ENCODE measurements around the gene MDN1. TPM values are rescaled to one million over a fixed set of nuclear protein-coding genes. Genes with fewer than 3 reads are reported as not detected.

Gene MDN1
- total and polyA plus RNA-seq, 2 experiments from 2014 or later, result 8.0 to 20.9 TPM

DNA sequence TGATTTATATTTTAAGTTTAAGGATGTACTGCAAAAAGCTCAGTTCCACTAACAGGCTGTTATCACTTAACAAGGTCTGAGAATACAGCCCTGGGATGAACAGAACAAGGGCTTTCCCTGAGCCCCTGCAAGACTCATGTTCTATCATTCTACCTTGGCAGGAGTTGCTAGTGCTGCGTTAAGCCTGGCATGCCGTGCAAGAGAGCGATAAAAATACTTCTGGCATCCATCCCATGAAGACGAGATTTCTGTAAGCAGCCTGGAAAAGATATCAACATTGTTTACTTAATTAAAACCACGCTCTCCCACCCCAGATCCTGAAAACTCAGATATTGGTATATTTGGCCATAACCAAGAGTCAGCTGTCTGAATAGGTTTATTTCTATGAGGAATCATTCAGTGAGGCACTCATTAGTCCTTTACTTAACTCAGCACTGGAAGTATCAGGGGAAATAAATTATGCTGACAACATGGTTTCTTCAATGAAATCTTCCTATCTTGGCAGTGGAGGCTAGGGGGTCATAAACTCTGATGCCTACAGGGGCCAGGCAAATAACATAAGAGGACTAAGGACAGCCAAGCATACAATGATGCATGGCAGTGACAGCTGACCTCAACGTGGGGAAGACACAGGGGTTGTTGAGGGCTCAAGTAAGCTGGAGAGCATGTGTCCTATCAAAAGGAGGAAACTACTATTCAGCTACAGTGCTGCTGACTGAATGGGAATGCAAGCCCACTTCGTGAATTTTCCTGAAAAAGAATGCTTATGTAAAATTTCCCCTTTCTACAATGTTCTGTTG lies 143.4 kb downstream of the MDN1 start:
- no peaks in the 10 kb centered on the region for H3K79me2 ChIP-seq
- no peak overlapping the region for H2AFZ ChIP-seq
- 59% methylated on average over 7 of the region's 7 CpGs for WGBS (ENCODE audit: low lambda C conversion rate, missing lambda C conversion rate)
- H3K9me3 ChIP-seq (ENCODE audit: low read depth), result no peaks in the 10 kb centered on the region
- peak overlapping the region; percentile 4 for H3K4me2 ChIP-seq
- no peak overlapping the region for H3K27ac ChIP-seq
- no peaks in the 10 kb centered on the region for H3K27me3 ChIP-seq
- peaks cover 3% of the 10 kb centered on the region for H3K36me3 ChIP-seq (replicated peaks; ENCODE audit: insufficient read depth, low read depth)
- no peak for TF ChIP-seq EZH2 (IDR thresholded peaks at IDR 0.05; ENCODE audit: borderline replicate concordance)
- TF ChIP-seq, protein P1, sequence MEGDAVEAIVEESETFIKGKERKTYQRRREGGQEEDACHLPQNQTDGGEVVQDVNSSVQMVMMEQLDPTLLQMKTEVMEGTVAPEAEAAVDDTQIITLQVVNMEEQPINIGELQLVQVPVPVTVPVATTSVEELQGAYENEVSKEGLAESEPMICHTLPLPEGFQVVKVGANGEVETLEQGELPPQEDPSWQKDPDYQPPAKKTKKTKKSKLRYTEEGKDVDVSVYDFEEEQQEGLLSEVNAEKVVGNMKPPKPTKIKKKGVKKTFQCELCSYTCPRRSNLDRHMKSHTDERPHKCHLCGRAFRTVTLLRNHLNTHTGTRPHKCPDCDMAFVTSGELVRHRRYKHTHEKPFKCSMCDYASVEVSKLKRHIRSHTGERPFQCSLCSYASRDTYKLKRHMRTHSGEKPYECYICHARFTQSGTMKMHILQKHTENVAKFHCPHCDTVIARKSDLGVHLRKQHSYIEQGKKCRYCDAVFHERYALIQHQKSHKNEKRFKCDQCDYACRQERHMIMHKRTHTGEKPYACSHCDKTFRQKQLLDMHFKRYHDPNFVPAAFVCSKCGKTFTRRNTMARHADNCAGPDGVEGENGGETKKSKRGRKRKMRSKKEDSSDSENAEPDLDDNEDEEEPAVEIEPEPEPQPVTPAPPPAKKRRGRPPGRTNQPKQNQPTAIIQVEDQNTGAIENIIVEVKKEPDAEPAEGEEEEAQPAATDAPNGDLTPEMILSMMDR (IDR thresholded peaks at IDR 0.05; ENCODE audit: poor library complexity), result no peak
- TF ChIP-seq EZH2phosphoT487 (IDR thresholded peaks at IDR 0.05; ENCODE audit: low read depth, severe bottlenecking, unreplicated experiment), result no peak
- H4K20me1 ChIP-seq (ENCODE audit: insufficient read depth, poor library complexity, severe bottlenecking), result no peaks in the 10 kb centered on the region
- H3K4me3 ChIP-seq, result no peak overlapping the region
- peak; percentile 42 for DNase-seq (ENCODE audit: low spot score)
- H3K9me2 ChIP-seq (replicated peaks; ENCODE audit: insufficient read depth), result no peaks in the 10 kb centered on the region
- H3K4me1 ChIP-seq (ENCODE audit: insufficient read depth), result peaks cover 4% of the 10 kb centered on the region

DNA sequence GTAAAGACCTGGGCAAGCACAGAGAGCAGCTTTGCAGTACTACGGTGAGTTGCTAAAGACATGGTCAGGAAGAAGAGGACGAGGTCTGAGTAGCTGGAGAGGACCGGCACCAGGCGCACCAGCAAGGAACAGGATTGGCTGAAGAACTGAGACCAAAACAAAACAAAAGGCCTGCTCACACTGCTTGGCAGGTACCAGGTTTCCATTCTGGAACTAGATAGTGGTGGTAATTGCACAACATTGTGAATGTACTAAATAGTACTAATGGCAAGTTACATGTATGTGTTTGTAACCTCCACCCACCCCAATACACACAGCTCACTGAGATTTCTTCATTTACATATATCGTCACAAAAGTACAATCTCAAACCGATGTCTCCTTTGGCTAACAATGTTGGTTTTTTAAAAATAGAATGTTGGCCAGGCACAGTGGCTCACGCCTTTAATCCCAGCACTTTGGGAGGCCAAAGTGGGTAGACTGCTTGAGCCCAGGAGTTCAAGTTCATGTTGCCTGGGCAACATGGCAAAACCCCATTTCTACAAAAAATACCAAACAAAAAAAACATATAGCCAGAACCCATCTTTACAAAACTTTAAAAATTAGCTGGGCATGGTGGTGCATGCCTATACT lies 148.5 kb downstream of the MDN1 start:
- H4K20me1 ChIP-seq (ENCODE audit: insufficient read depth, poor library complexity, severe bottlenecking), result no peaks in the 10 kb centered on the region
- no peak overlapping the region for H3K4me3 ChIP-seq
- H3K27me3 ChIP-seq, result no peaks in the 10 kb centered on the region
- H3K9me3 ChIP-seq (ENCODE audit: low read depth), result no peaks in the 10 kb centered on the region
- H3K27ac ChIP-seq, result no peak overlapping the region
- no peaks in the 10 kb centered on the region for H3K79me2 ChIP-seq
- TF ChIP-seq EZH2 (IDR thresholded peaks at IDR 0.05; ENCODE audit: borderline replicate concordance) (no peak), EZH2phosphoT487 (IDR thresholded peaks at IDR 0.05; ENCODE audit: low read depth, severe bottlenecking, unreplicated experiment) (no peak)
- TF ChIP-seq, protein P1 (IDR thresholded peaks at IDR 0.05; ENCODE audit: poor library complexity), result no peak
- no peaks in the 10 kb centered on the region for H3K9me2 ChIP-seq (replicated peaks; ENCODE audit: insufficient read depth)
- H3K4me2 ChIP-seq, result no peak overlapping the region
- 95% methylated on average over 7 of the region's 7 CpGs for WGBS (ENCODE audit: low lambda C conversion rate, missing lambda C conversion rate)
- no peak overlapping the region for H2AFZ ChIP-seq
- DNase-seq (ENCODE audit: low spot score), result no peak
- H3K4me1 ChIP-seq (ENCODE audit: insufficient read depth), result peaks cover under 1% of the 10 kb centered on the region
- H3K36me3 ChIP-seq (replicated peaks; ENCODE audit: insufficient read depth, low read depth), result no peaks in the 10 kb centered on the region

DNA sequence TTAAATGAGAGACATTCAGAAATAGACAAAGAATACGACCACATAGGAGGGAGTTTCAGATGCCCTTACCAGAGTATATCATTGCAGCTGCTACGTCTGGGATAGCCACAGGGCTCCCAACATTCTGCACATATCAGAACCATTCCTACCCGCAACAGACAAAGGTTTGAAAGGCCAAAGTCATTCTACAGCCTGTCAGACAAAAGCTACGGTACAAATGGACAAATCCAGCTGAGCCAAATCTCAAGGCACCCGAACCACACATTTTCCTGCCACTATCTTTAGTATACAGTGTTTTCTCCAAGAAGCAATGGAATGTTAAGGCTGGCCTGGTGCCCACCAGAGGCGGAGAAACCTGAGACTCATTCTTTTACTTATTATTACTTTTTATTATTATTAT lies 150.6 kb downstream of the MDN1 start:
- no peak overlapping the region for H3K27ac ChIP-seq
- DNase-seq (ENCODE audit: low spot score), result no peak
- TF ChIP-seq, protein P1 (IDR thresholded peaks at IDR 0.05; ENCODE audit: poor library complexity), result no peak
- no peak for TF ChIP-seq EZH2phosphoT487 (IDR thresholded peaks at IDR 0.05; ENCODE audit: low read depth, severe bottlenecking, unreplicated experiment)
- no peak for TF ChIP-seq EZH2 (IDR thresholded peaks at IDR 0.05; ENCODE audit: borderline replicate concordance)
- WGBS (ENCODE audit: low lambda C conversion rate, missing lambda C conversion rate), result 69% methylated on average over 6 of the region's 6 CpGs
- H3K4me1 ChIP-seq (ENCODE audit: insufficient read depth), result no peaks in the 10 kb centered on the region
- no peak overlapping the region for H3K4me2 ChIP-seq
- no peak overlapping the region for H3K4me3 ChIP-seq
- H2AFZ ChIP-seq, result no peak overlapping the region
- no peaks in the 10 kb centered on the region for H4K20me1 ChIP-seq (ENCODE audit: insufficient read depth, poor library complexity, severe bottlenecking)
- H3K79me2 ChIP-seq, result no peaks in the 10 kb centered on the region
- no peaks in the 10 kb centered on the region for H3K9me2 ChIP-seq (replicated peaks; ENCODE audit: insufficient read depth)
- H3K36me3 ChIP-seq (replicated peaks; ENCODE audit: insufficient read depth, low read depth), result no peaks in the 10 kb centered on the region
- no peaks in the 10 kb centered on the region for H3K9me3 ChIP-seq (ENCODE audit: low read depth)
- no peaks in the 10 kb centered on the region for H3K27me3 ChIP-seq

Measured in hepatocyte (in vitro differentiated cells).